Heart right ventricle (tissue), 16 donors: Measurements from ENCODE around the gene RNASE9. TPM values are rescaled to one million over a fixed set of nuclear protein-coding genes. Genes with fewer than 3 reads are reported as not detected.

ENCODE experiments used
- ATAC-seq, 8 donors: fragments of 200-7000 bp; cut with Tn5 transposase; one replicate each; pipeline ENCODE4 v1.9.1; 2020; ENCODE audit warnings: mild to moderate bottlenecking in 8 of 8, moderate library complexity in 8 of 8, moderate number of reproducible peaks in 1 of 8
- DNase-seq, 2 donors: peaks; one replicate each; pipeline ENCODE4 v3.0.0-alpha.2; 2020
- H3K27ac ChIP-seq, 10 donors: fragments of 200-600 bp; sonication (generic) in 2 of 10; one replicate each; pipeline versions ENCODE4 v1.5.0 to v1.8.0; 2020 to 2022; ENCODE audit warnings: mild to moderate bottlenecking in 3 of 10
- H3K27me3 ChIP-seq, 7 donors: fragments of 200-600 bp; one replicate each; pipeline ENCODE4 v1.8.0; 2021 to 2022; ENCODE audit warnings: mild to moderate bottlenecking in 2 of 7
- H3K36me3 ChIP-seq, 9 donors: fragments of 200-600 bp; sonication (generic) in 1 of 9; one replicate each; pipeline versions ENCODE4 v1.5.0 to v1.8.0; 2020 to 2022; ENCODE audit warnings: mild to moderate bottlenecking in 2 of 9
- H3K4me1 ChIP-seq, 9 donors: fragments of 200-600 bp; sonication (generic) in 1 of 9; one replicate each; pipeline versions ENCODE4 v1.5.0 to v1.8.0; 2020 to 2022; ENCODE audit warnings: mild to moderate bottlenecking in 4 of 9
- H3K4me3 ChIP-seq, 10 donors: fragments of 200-600 bp; sonication (generic) in 2 of 10; one replicate each; pipeline versions ENCODE4 v1.5.0 to v1.8.0; 2020 to 2022; ENCODE audit warnings: mild to moderate bottlenecking in 7 of 10, moderate library complexity in 2 of 10
- H3K9me3 ChIP-seq, 11 donors: fragments of 200-600 bp in 10 of 11; sonication (generic) in 2 of 11; one replicate each; pipeline versions ENCODE4 v1.5.0 to v1.8.0; 2013 to 2022; ENCODE audit warnings: mild to moderate bottlenecking in 2 of 11, control low read depth in 1 of 11, moderate library complexity in 1 of 11
- WGBS, 2 donors: extraction: QIAGEN DNeasy Blood & Tissue Kit; methylation state at CpG; one replicate each; pipeline ENCODE4 v1.1.7; 2013; ENCODE audit warnings: inconsistent platforms in 1 of 2; 5-methylcytosine and 5-hydroxymethylcytosine counted together
- intact Hi-C, 10 donors: fragments of 100-400 bp; cut with DNase I; formaldehyde crosslinking; loops; one replicate each; pipeline versions ENCODE4 v1.11.1 to v1.14.2; 2022
- polyA plus RNA-seq, 2 donors: library from polyadenylated mRNA; stranded (reverse); fragments of 200-250 nt; gene quantifications; one replicate each; pipeline ENCODE4 v1.2.3, GENCODE V29; 2013
- total RNA-seq, 10 donors: library from RNA; stranded (reverse); fragmentation: NEBNext Ultra II Directional in 3 of 10; extraction: Animal tissue kit (Norgen Biotek cat#: 25700) in 3 of 10; gene quantifications; one replicate each; pipeline versions ENCODE4 v1.2.1 to v1.2.4, GENCODE V29; 2021 to 2023
- TF ChIP-seq, protein P1 (sequence below), 9 donors: fragments of 200-600 bp; sonication (generic) in 2 of 9; IDR thresholded peaks; one replicate each; pipeline versions ENCODE4 v1.5.0 to v1.8.0; 2021 to 2022; ENCODE audit warnings: antibody characterized with exemption in 9 of 9, mild to moderate bottlenecking in 5 of 9, moderate library complexity in 1 of 9
- donor health status: Arrhythmogenic right ventricular cardiomyopathy.
- donor health status: ischemic (EF 13 %, LVEDD 7.1; RV severe dilation, severe dysfunction).
- donor health status: healthy with polysubstance abuse.
- donor health status: DM: no; HTN: yes; CAD: no.
- donor health status: DM: no; HTN: no; CAD: no.
- donor health status: ischemic (EF 25% LVEDD 6.9; RV normal size, moderate dysfunction).
- donor health status: ischemic (EF 25% LVEDD 5.7; RV mildly dilated, moderate dysfunction).
- donor health status: healthy.
- donor health status: DM: yes; HTN: yes; CAD: no.
- donor health status: Ischemic cardiomyopathy.
- donor health status: ischemic (EF 35%, LVEDD 5.7; RV mildly dilated, moderate dysfunction).
- donor health status: nonischemic (EF 11% LVEDD 7.7; RV severe dilation, severe dysfunction).
- donor health status: DM: yes; HTN: yes; CAD: no.
- donor health status: PGD.
- donor health status: ischemic (EF 29% LVEDD 5.4; RV normal size, mild dysfunction).
- donor health status: nonischemic (EF 23%, LVEDD 6.1; RV moderate dilation, normal function).

The RNASE9 gene
- total and polyA plus RNA-seq, 12 donors, result not detected

- Histone ChIP-seq H3K9me3 (no peaks in the 10 kb centered on the region), H3K4me3 (no peak overlapping the region), H3K27me3 (no peaks in the 10 kb centered on the region), H3K27ac (no peak overlapping the region), H3K4me1 (no peaks in the 10 kb centered on the region), H3K36me3 (no peaks in the 10 kb centered on the region)
- TF ChIP-seq, protein P1, sequence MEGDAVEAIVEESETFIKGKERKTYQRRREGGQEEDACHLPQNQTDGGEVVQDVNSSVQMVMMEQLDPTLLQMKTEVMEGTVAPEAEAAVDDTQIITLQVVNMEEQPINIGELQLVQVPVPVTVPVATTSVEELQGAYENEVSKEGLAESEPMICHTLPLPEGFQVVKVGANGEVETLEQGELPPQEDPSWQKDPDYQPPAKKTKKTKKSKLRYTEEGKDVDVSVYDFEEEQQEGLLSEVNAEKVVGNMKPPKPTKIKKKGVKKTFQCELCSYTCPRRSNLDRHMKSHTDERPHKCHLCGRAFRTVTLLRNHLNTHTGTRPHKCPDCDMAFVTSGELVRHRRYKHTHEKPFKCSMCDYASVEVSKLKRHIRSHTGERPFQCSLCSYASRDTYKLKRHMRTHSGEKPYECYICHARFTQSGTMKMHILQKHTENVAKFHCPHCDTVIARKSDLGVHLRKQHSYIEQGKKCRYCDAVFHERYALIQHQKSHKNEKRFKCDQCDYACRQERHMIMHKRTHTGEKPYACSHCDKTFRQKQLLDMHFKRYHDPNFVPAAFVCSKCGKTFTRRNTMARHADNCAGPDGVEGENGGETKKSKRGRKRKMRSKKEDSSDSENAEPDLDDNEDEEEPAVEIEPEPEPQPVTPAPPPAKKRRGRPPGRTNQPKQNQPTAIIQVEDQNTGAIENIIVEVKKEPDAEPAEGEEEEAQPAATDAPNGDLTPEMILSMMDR (IDR thresholded peaks at IDR 0.05), result no peak
- DNase-seq, result no peak
- intact Hi-C loops, result no loop called here
- ATAC-seq, result no peak
These were observed 7.8 kb downstream of the RNASE9 start for GRCh38 chr14:20553024-20553423.

GRCh38 chr14:20551606-20552005 is 9.2 kb downstream of the RNASE9 start:
- Histone ChIP-seq H3K27ac (no peak overlapping the region), H3K4me3 (no peak overlapping the region), H3K36me3 (no peaks in the 10 kb centered on the region), H3K27me3 (peaks cover 0 to 8% (median 0%) of the 10 kb centered on the region in 7 donors), H3K9me3 (no peaks in the 10 kb centered on the region), H3K4me1 (no peaks in the 10 kb centered on the region)
- 94 to 96% methylated on average over 3 of the region's 3 CpGs for WGBS, 2 donors
- intact Hi-C loops, result no loop called here
- TF ChIP-seq, protein P1 (IDR thresholded peaks at IDR 0.05), result no peak
- DNase-seq (no peak), ATAC-seq (no peak)

DNA sequence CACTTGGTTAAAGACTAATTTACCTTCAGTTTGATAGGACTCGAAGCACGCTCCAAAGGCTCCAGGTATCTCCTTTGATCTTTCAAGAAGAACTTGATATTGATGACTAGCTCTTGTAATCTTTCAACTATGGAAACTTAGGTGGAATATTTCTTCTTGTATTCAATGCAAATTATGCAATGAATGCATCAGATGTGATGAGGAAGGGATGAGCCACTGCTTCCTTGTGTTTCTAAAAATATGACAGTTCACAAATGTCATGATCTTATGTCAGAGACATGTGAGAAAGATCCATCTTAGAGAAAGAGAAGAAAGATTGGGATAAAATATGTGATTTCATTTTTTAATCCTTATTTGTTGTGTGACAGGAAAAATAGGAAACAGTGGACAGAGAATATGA is 9.9 kb downstream of the RNASE9 start:
- no peak overlapping the region for H3K4me3 ChIP-seq
- TF ChIP-seq, protein P1 (IDR thresholded peaks at IDR 0.05), result no peak
- no peak for DNase-seq
- H3K9me3 ChIP-seq, result no peaks in the 10 kb centered on the region
- no peak overlapping the region for H3K27ac ChIP-seq
- H3K4me1 ChIP-seq, result no peaks in the 10 kb centered on the region
- intact Hi-C loops, result no loop called here
- H3K36me3 ChIP-seq, result no peaks in the 10 kb centered on the region
- ATAC-seq, result no peak
- H3K27me3 ChIP-seq, result peaks cover 0 to 8% (median 3%) of the 10 kb centered on the region in 7 donors
- 95 to 97% methylated on average over 2 of the region's 2 CpGs for WGBS, 2 donors

- DNase-seq (no peak), ATAC-seq (no peak)
- intact Hi-C loops, result loop anchor here in 1 of 10 donors (10.0 kb wide), 1 partner anchor 506 kb away; the partner anchor contains the start of gene RNASE8
- peaks cover 0 to 8% (median 4%) of the 10 kb centered on the region in 7 donors for H3K27me3 ChIP-seq
- no peak overlapping the region for H3K4me3 ChIP-seq
- H3K36me3 ChIP-seq, result no peaks in the 10 kb centered on the region
- no peaks in the 10 kb centered on the region for H3K9me3 ChIP-seq
- H3K4me1 ChIP-seq, result no peaks in the 10 kb centered on the region
- TF ChIP-seq, protein P1 (IDR thresholded peaks at IDR 0.05), result no peak
- H3K27ac ChIP-seq, result no peak overlapping the region
- WGBS, 2 donors, result 87 to 90% methylated on average over 10 of the region's 10 CpGs
These were observed 12.3 kb downstream of the RNASE9 start for GRCh38 chr14:20548414-20549158.
